Femur (tissue), 1 donor: ENCODE results near the gene PHLDB2.

Experiments
- DNase-seq: peaks from one replicate; pipeline ENCODE4 v3.0.0-alpha.2; 2017

The PHLDB2 gene

GRCh38 chr3:111885578-111885977, 26.5 kb downstream of the PHLDB2 start:
- DNase-seq = no peak

- DNase-seq = no peak
These were observed 31.1 kb downstream of the PHLDB2 start for GRCh38 chr3:111890051-111890580.

- no peak for DNase-seq
These were observed 33.0 kb downstream of the PHLDB2 start for GRCh38 chr3:111892070-111892469.

GRCh38 chr3:111895071-111895470, 36.0 kb downstream of the PHLDB2 start:
- no peak for DNase-seq

GRCh38 chr3:111899966-111900365, 40.9 kb downstream of the PHLDB2 start:
- DNase-seq = no peak

GRCh38 chr3:111901637-111902036, 42.6 kb downstream of the PHLDB2 start:
- DNase-seq = no peak

GRCh38 chr3:111902534-111902933, 43.5 kb downstream of the PHLDB2 start:
- no peak for DNase-seq

GRCh38 chr3:111903067-111903511, 44.0 kb downstream of the PHLDB2 start:
- DNase-seq = no peak

GRCh38 chr3:111904376-111905241, 45.5 kb downstream of the PHLDB2 start:
- no peak for DNase-seq

- no peak for DNase-seq
These were observed 47.6 kb downstream of the PHLDB2 start for GRCh38 chr3:111906656-111907055.

GRCh38 chr3:111907151-111907550, 48.1 kb downstream of the PHLDB2 start:
- DNase-seq = no peak

- DNase-seq = no peak
These were observed 51.7 kb downstream of the PHLDB2 start for GRCh38 chr3:111910806-111911205.

- no peak for DNase-seq
These were observed 52.4 kb downstream of the PHLDB2 start for GRCh38 chr3:111911446-111911845.

GRCh38 chr3:111913163-111913763, 54.2 kb downstream of the PHLDB2 start:
- no peak for DNase-seq

GRCh38 chr3:111915905-111916304, 56.8 kb downstream of the PHLDB2 start:
- DNase-seq = no peak

GRCh38 chr3:111917300-111917699, 58.2 kb downstream of the PHLDB2 start:
- DNase-seq = no peak

- no peak for DNase-seq
These were observed 60.5 kb downstream of the PHLDB2 start for GRCh38 chr3:111919370-111920065.

GRCh38 chr3:111921181-111921580, 62.1 kb downstream of the PHLDB2 start:
- DNase-seq = no peak

GRCh38 chr3:111923095-111923771, 64.2 kb downstream of the PHLDB2 start:
- DNase-seq = no peak

- DNase-seq = no peak
These were observed 64.7 kb downstream of the PHLDB2 start for GRCh38 chr3:111923806-111924205.

- DNase-seq = peak; percentile 86
These were observed 65.2 kb downstream of the PHLDB2 start for GRCh38 chr3:111924283-111924682.

- DNase-seq = peak; percentile 21
These were observed 67.2 kb downstream of the PHLDB2 start for GRCh38 chr3:111926266-111926676.

GRCh38 chr3:111928613-111929012, 69.5 kb downstream of the PHLDB2 start:
- no peak for DNase-seq
